K562 (cell line): ENCODE results near the gene NFATC2. TPM values are rescaled to one million over a fixed set of nuclear protein-coding genes. Genes with fewer than 3 reads are reported as not detected.

Experiments used
- CC2D1A ChIP-seq: fragments of 450-650 bp; IDR thresholded peaks from 2 replicates; pipeline ENCODE4 v1.6.1; 2017; ENCODE audit warnings: mild to moderate bottlenecking
- HNRNPL ChIP-seq: fragments of 200-400 bp; formaldehyde crosslinking; IDR thresholded peaks from 2 replicates; pipeline ENCODE4 v1.6.1; 2017; ENCODE audit warnings: low read depth, mild to moderate bottlenecking, low read length
- PHB ChIP-seq: fragments of 250-450 bp; sonication (Bioruptor Pico); IDR thresholded peaks from 2 replicates; pipeline ENCODE4 v1.5.0; 2021
- RBM15 ChIP-seq: fragments of 200-400 bp; formaldehyde crosslinking; IDR thresholded peaks from 2 replicates; pipeline ENCODE4 v1.6.1; 2018; ENCODE audit warnings: mild to moderate bottlenecking, low read length, moderate library complexity; ENCODE audit not compliant: insufficient read depth
- RERE ChIP-seq: sonication (generic); formaldehyde crosslinking; IDR thresholded peaks from 2 replicates; pipeline ENCODE4 v1.8.0; 2023; ENCODE audit warnings: missing genetic modification reagents, mild to moderate bottlenecking, borderline replicate concordance
- RNF219 ChIP-seq: fragments of 250-450 bp; sonication (Bioruptor Pico); IDR thresholded peaks from 2 replicates; pipeline ENCODE4 v1.5.0; 2022; ENCODE audit warnings: mild to moderate bottlenecking
- SRSF3 ChIP-seq: fragments of 200-400 bp; formaldehyde crosslinking; IDR thresholded peaks from 2 replicates; pipeline ENCODE4 v1.6.1; 2016; ENCODE audit warnings: mild to moderate bottlenecking, low read length, moderate library complexity; ENCODE audit not compliant: insufficient read depth
- ZNF407 ChIP-seq: fragments of 450-650 bp; IDR thresholded peaks from 2 replicates; pipeline ENCODE4 v1.6.1; 2016; ENCODE audit warnings: low read depth
- ZNF780A ChIP-seq: fragments of 250-450 bp; sonication (Bioruptor Pico); IDR thresholded peaks from 2 replicates; pipeline ENCODE4 v1.5.0; 2021; ENCODE audit warnings: mild to moderate bottlenecking
- polyA plus RNA-seq, 8 experiments: library from polyadenylated mRNA; depleted of rRNA in 4 of 8; stranded (reverse) in 5 of 8; unstranded in 3 of 8; fragments of >200 nt; fragmentation: Nextera tagmentation in 2 of 8; fragmentation: Illumina TruSeq in 1 of 8; extraction: Ambion mirVana in 2 of 8; extraction: Trizol in 1 of 8; gene quantifications; 2 replicates each; pipeline versions ENCODE4 v1.2.1 to v1.2.3, GENCODE V29; 2011 to 2014; ENCODE audit warnings: inconsistent platforms in 1 of 8, missing spikeins in 1 of 8
- total RNA-seq, 7 experiments: library from RNA; depleted of rRNA in 6 of 7; stranded (reverse); fragments of >200 nt in 6 of 7; fragmentation: Illumina TruSeq in 2 of 7; extraction: Trizol in 2 of 7; gene quantifications; 2 replicates each; pipeline versions ENCODE4 v1.2.1 to v1.2.3, GENCODE V29; 2011 to 2021; ENCODE audit warnings: low replicate concordance in 1 of 7

Gene NFATC2
- total and polyA plus RNA-seq, 9 of the 15 experiments (the other 6 are each of a cell fraction or from before 2014, with no cell fraction given), result 1.9 to 11.2 (median 3.0) TPM

DNA sequence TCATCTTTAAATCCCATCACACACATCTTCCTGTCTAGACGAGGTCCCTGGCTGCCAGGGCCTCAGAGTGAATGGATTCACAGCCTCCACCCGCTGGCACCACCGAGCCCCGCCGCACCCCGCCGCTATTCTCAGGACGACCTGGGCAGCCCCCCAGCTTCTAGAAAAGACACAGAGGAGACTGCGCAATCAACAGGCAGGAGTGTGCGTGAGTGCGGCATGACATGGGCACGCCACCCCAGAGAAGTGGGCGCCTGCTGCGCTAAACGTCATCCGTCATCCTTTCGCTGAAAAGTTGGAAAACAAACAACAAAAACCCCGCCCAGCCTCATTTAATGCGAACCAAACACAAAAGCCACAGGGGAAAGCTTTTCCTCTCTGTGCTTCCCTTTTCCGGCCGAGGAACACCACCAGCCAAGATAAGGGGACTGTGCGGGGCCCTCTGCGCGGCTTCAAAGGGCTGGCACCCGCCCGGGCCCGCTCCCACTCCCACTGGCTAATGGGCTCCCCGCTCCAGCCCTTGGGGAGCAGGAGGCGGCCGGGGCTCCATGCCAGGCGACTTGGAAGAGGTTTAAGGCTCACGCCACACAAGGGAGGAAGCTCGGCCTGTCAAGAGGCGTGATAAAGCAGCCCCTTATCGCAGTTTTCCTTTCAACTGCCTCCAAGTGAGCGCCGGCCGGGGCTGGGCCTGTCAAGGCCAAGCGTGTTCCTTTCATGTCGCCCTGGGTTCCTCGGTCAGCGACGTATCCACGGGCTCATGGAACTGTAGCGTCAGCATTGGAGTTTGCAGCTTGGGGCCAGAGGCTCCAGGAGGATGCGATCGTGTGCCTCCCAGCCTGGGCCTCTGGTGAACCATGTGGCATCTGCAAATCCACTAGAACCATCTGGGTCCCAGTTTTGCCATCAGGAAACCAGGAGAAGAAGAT, 50.1 kb downstream of the NFATC2 start (continued):
- no peak for TF ChIP-seq RNF219 (CRISPR knock-in tag)
- no peak for TF ChIP-seq ZNF780A (CRISPR knock-in tag)
- no peak for TF ChIP-seq PHB
- TF ChIP-seq HNRNPL, result no peak
- no peak for TF ChIP-seq SRSF3
- no peak for TF ChIP-seq RERE (CRISPR knock-in tag)
- no peak for TF ChIP-seq CC2D1A
- no peak for TF ChIP-seq ZNF407
- no peak for TF ChIP-seq RBM15
